AG04450 (cell line): ENCODE results near the gene TACC3. TPM values are rescaled to one million over a fixed set of nuclear protein-coding genes. Genes with fewer than 3 reads are reported as not detected.

Source experiments
- CTCF ChIA-PET: fragments of 300-600, 350-600 bp; formaldehyde crosslinking; extraction: SDS; loops from one replicate; lab custom pipeline; 2022; ENCODE audit warnings: antibody characterized with exemption, inconsistent platforms; lab: Charles Lee
- POLR2A ChIA-PET: fragments of 350-600 bp; formaldehyde crosslinking; extraction: SDS; loops from one replicate; lab custom pipeline; 2021; ENCODE audit warnings: antibody characterized with exemption, inconsistent platforms; lab: Yijun Ruan, JAX
- DNase-seq: peaks from one replicate; pipeline ENCODE4 v3.0.0-alpha.2; 2011; ENCODE audit warnings: low read depth, low spot score
- H3K27ac ChIP-seq: one replicate; pipeline ENCODE4 v1.5.1; 2012; ENCODE audit warnings: low read depth, low read length, control low read depth
- H3K27me3 ChIP-seq: one replicate; pipeline ENCODE4 v1.6.0; 2012; ENCODE audit warnings: low read length; ENCODE audit not compliant: control insufficient read depth, insufficient read depth
- H3K4me3 ChIP-seq: 2 replicates; pipeline ENCODE4 v1.5.1; 2011; ENCODE audit warnings: mild to moderate bottlenecking, low read depth, low read length, control low read depth
- H3K9me3 ChIP-seq: 2 replicates; pipeline ENCODE4 v1.5.1; 2012; ENCODE audit warnings: low read length; ENCODE audit not compliant: control insufficient read depth, insufficient read depth
- polyA plus RNA-seq: library from polyadenylated mRNA; depleted of rRNA; stranded (reverse); fragments of >200 nt; gene quantifications from 2 replicates; pipeline ENCODE4 v1.2.3, GENCODE V29; 2011
- TF ChIP-seq, protein P1 (sequence below): IDR thresholded peaks from 2 replicates; pipeline ENCODE4 v1.5.1; 2011; ENCODE audit warnings: low read depth, low read length, control low read depth, inconsistent platforms

Gene TACC3
- polyA plus RNA-seq, 1 experiment, result 8.5 TPM

DNA sequence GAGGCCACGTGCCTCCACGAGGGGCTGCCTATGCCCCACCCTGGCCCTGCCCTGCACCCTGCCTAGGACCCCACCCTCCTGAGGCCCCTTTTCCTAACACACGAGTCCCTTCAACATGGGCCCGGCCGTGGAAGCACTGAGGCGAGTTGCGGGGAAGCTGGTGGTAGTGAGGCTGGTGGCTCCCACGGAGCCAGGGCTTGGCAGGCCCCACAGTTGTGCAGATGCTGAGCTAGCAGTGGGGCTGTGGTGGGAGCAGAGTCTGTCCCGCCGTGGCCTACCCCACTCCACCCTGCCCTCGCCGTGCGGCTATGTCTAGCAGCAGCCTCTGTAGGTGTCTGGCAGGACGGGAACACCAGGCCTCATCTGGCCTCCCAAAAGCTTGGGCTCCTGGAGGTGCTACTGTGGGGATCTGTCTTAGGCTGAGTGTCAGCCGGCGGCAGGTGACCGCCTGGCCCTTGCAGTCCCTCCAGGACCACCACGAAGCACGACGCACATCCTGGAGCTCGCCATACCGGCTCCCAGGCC is 18.8 kb downstream of the TACC3 start:
- TF ChIP-seq, protein P1, sequence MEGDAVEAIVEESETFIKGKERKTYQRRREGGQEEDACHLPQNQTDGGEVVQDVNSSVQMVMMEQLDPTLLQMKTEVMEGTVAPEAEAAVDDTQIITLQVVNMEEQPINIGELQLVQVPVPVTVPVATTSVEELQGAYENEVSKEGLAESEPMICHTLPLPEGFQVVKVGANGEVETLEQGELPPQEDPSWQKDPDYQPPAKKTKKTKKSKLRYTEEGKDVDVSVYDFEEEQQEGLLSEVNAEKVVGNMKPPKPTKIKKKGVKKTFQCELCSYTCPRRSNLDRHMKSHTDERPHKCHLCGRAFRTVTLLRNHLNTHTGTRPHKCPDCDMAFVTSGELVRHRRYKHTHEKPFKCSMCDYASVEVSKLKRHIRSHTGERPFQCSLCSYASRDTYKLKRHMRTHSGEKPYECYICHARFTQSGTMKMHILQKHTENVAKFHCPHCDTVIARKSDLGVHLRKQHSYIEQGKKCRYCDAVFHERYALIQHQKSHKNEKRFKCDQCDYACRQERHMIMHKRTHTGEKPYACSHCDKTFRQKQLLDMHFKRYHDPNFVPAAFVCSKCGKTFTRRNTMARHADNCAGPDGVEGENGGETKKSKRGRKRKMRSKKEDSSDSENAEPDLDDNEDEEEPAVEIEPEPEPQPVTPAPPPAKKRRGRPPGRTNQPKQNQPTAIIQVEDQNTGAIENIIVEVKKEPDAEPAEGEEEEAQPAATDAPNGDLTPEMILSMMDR, result no peak
- CTCF ChIA-PET, result interaction anchor here (1.1 kb wide), 1 partner anchor 13 kb away, joined by 4 read pairs; no protein-coding TSS in a partner anchor
- H3K9me3 ChIP-seq, result peaks cover 35% of the 10 kb centered on the region
- no peak overlapping the region for H3K27ac ChIP-seq
- POLR2A ChIA-PET, result interaction anchor here (0.6 kb wide), 1 partner anchor 10 kb away, joined by 3 read pairs; no protein-coding TSS in a partner anchor
- no peak overlapping the region for H3K4me3 ChIP-seq
- no peak for DNase-seq
- no peaks in the 10 kb centered on the region for H3K27me3 ChIP-seq

DNA sequence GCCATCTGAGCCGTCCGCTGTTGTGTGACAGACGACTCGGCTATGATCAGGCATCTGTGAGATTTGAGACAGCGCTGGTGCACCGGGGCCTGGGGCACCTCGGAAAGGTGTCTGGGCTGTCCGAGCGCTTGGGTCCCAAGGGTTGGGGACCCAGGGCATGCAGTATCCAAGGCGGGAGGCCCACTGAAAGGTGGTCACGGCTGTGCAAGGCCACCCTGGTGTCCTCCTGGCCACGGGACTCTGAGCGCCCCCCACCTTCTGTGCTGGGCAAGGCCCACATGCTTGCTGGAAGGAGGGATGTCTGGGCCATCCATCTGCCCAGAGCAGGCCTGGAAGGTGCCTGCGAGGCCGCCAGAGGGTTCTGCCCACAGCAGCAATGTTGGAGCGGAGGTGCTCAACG is 19.9 kb downstream of the TACC3 start:
- H3K4me3 ChIP-seq, result no peak overlapping the region

DNA sequence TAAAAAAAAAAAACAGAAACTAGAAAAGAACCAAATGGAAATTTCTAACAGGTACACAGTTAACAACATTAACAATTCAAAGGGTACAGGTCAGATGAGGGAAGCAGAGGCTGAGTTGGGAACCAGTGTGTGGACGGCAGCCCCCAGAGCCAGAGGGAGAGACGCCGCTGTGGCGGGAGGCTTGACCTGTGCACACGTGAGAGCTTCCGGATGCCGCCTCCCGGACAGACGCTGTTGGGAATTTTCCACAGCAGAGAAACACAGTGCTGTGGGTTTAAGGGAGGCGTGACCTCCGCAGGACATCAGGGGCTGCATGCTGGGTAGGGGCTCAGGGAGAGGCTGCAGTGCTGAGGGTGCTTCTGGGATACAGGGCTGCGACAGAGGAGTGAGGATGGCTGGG is 22.2 kb downstream of the TACC3 start:
- H3K27me3 ChIP-seq, result no peaks in the 10 kb centered on the region
- no peak overlapping the region for H3K27ac ChIP-seq
- TF ChIP-seq, protein P1, result no peak
- peaks cover 10% of the 10 kb centered on the region for H3K9me3 ChIP-seq
- no peak overlapping the region for H3K4me3 ChIP-seq
- ChIA-PET CTCF (interaction anchor here (0.9 to 2.6 kb wide), 2 partner anchors 66 to 69 kb away, joined by 3 to 29 read pairs; no protein-coding TSS in a partner anchor), POLR2A (no interaction called here)
- no peak for DNase-seq

More for the DNA sequence above, 19.9 kb downstream of the TACC3 start:
- ChIA-PET CTCF (no interaction called here), POLR2A (no interaction called here)
- TF ChIP-seq, protein P1, result no peak
- no peaks in the 10 kb centered on the region for H3K27me3 ChIP-seq
- peaks cover 33% of the 10 kb centered on the region for H3K9me3 ChIP-seq
- no peak for DNase-seq
- no peak overlapping the region for H3K27ac ChIP-seq

DNA sequence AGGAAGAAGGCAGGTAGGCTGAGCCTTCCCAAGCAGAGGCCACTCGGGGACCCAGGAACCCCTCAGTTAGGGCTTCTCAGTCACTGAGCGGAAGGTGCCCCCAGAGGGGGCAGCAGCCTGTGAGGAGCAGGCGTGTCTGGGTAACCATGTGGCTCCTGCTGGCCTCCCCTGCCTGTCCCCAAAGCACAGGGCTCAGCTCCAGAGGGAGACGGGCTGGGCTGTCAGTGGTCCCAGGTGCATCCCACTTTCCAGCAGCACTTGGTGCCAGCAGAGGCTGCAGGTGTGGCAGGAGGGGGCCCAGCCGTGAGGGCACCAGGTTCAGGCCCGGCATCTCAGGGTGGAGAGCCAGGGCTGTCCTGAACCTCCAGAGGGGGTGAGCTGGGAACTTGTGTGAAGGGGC is 22.7 kb downstream of the TACC3 start:
- POLR2A ChIA-PET, result no interaction called here
- TF ChIP-seq, protein P1, result no peak
- CTCF ChIA-PET, result interaction anchor here (1.9 to 2.6 kb wide), 3 partner anchors 17 to 166 kb away, joined by 9 to 29 read pairs (median 20); no protein-coding TSS in a partner anchor
- no peaks in the 10 kb centered on the region for H3K27me3 ChIP-seq
- H3K4me3 ChIP-seq, result no peak overlapping the region
- DNase-seq, result no peak
- no peak overlapping the region for H3K27ac ChIP-seq
- H3K9me3 ChIP-seq, result peaks cover 6% of the 10 kb centered on the region; the same call in 1 of the 2 replicates

DNA sequence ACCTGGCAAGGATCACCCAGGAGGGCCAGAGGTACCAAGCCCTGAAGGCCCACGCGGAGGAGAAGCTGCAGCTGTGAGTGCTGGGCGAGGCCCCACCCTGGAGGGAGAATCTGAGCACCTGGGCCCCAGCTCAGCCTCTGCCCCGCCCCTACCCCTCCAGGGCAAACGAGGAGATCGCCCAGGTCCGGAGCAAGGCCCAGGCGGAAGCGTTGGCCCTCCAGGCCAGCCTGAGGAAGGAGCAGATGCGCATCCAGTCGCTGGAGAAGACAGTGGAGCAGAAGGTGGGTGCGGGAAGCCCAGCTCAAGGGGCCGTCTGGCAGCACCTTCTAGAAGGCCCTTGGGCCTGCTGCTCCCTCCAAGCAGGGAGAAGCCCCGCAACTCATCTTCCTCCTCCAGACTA is 23.2 kb downstream of the TACC3 start:
- ChIA-PET CTCF (interaction anchor here (0.6 to 2.6 kb wide), 5 partner anchors 18 to 166 kb away, joined by 5 to 29 read pairs (median 10); no protein-coding TSS in a partner anchor), POLR2A (no interaction called here)
- no peak overlapping the region for H3K27ac ChIP-seq
- H3K27me3 ChIP-seq, result no peaks in the 10 kb centered on the region
- TF ChIP-seq, protein P1, result no peak
- H3K9me3 ChIP-seq, result no peaks in the 10 kb centered on the region; the same call in 1 of the 2 replicates
- DNase-seq, result no peak
- no peak overlapping the region for H3K4me3 ChIP-seq
